Activated naive CD8-positive, alpha-beta T cell treated with anti-CD3 and anti-CD28 coated beads, Interleukin-2, amount 50 U/mL, for 24 hours (primary cell): ENCODE data around the gene ADORA2B.

Experiments used
- ATAC-seq: fragments of 150-1000 bp; cut with Tn5 transposase; one replicate; pipeline ENCODE4 v1.10.0; 2021
- DNase-seq: peaks from one replicate; pipeline ENCODE4 v3.0.0; 2021
- H3K27ac Mint-ChIP-seq: one replicate; pipeline ENCODE4 v1.8.0; 2021; ENCODE audit warnings: mild to moderate bottlenecking, mixed read lengths
- H3K27me3 Mint-ChIP-seq: one replicate; pipeline ENCODE4 v1.8.0; 2021; ENCODE audit warnings: mixed read lengths
- H3K36me3 Mint-ChIP-seq: one replicate; pipeline ENCODE4 v1.8.0; 2021; ENCODE audit warnings: low read depth, mixed read lengths
- H3K4me1 Mint-ChIP-seq: one replicate; pipeline ENCODE4 v1.8.0; 2021; ENCODE audit warnings: mixed read lengths
- H3K4me3 Mint-ChIP-seq: one replicate; pipeline ENCODE4 v1.8.0; 2021; ENCODE audit warnings: mild to moderate bottlenecking, moderate library complexity, mixed read lengths
- H3K9me3 Mint-ChIP-seq: one replicate; pipeline ENCODE4 v1.8.0; 2021; ENCODE audit warnings: mixed read lengths

Gene ADORA2B

GRCh38 chr17:15955793-15956541 lies 11.0 kb downstream of the ADORA2B start:
- peaks cover 40% of the 10 kb centered on the region for H3K4me1 Mint-ChIP-seq
- H3K9me3 Mint-ChIP-seq, result no peaks in the 10 kb centered on the region
- ATAC-seq (no peak), DNase-seq (no peak)
- no peak overlapping the region for H3K27ac Mint-ChIP-seq
- H3K27me3 Mint-ChIP-seq, result peaks cover 25% of the 10 kb centered on the region
- H3K4me3 Mint-ChIP-seq, result no peak overlapping the region
- no peaks in the 10 kb centered on the region for H3K36me3 Mint-ChIP-seq

- DNase-seq, result peak; percentile 26
- Mint-ChIP-seq H3K36me3 (no peaks in the 10 kb centered on the region), H3K4me1 (peaks cover 46% of the 10 kb centered on the region), H3K27ac (peak overlapping the region; percentile 39), H3K9me3 (no peaks in the 10 kb centered on the region), H3K27me3 (peaks cover 29% of the 10 kb centered on the region), H3K4me3 (no peak overlapping the region)
- ATAC-seq, result peak; percentile 58
These were observed 12.3 kb downstream of the ADORA2B start for GRCh38 chr17:15957206-15957605.

GRCh38 chr17:15957608-15958307 lies 12.8 kb downstream of the ADORA2B start:
- ATAC-seq (no peak), DNase-seq (no peak)
- Mint-ChIP-seq H3K27me3 (peaks cover 29% of the 10 kb centered on the region), H3K36me3 (no peaks in the 10 kb centered on the region), H3K4me3 (no peak overlapping the region), H3K9me3 (no peaks in the 10 kb centered on the region), H3K4me1 (peaks cover 46% of the 10 kb centered on the region), H3K27ac (peak overlapping the region; percentile 39)

- H3K27ac Mint-ChIP-seq, result peak overlapping the region; percentile 70
- H3K4me3 Mint-ChIP-seq, result peak overlapping the region; percentile 15
- no peaks in the 10 kb centered on the region for H3K9me3 Mint-ChIP-seq
- ATAC-seq, result no peak
- no peak for DNase-seq
- peaks cover 49% of the 10 kb centered on the region for H3K4me1 Mint-ChIP-seq
- H3K27me3 Mint-ChIP-seq, result peaks cover 29% of the 10 kb centered on the region
- H3K36me3 Mint-ChIP-seq, result no peaks in the 10 kb centered on the region
These were observed 13.5 kb downstream of the ADORA2B start for GRCh38 chr17:15958484-15958854.

GRCh38 chr17:15963670-15964110 lies 18.8 kb downstream of the ADORA2B start:
- DNase-seq (no peak), ATAC-seq (no peak)
- Mint-ChIP-seq H3K27me3 (peaks cover 8% of the 10 kb centered on the region), H3K27ac (no peak overlapping the region), H3K36me3 (no peaks in the 10 kb centered on the region), H3K4me1 (peaks cover 30% of the 10 kb centered on the region), H3K4me3 (no peak overlapping the region), H3K9me3 (no peaks in the 10 kb centered on the region)

GRCh38 chr17:15965528-15965927 lies 20.6 kb downstream of the ADORA2B start:
- Mint-ChIP-seq H3K9me3 (no peaks in the 10 kb centered on the region), H3K36me3 (no peaks in the 10 kb centered on the region), H3K4me1 (peaks cover 16% of the 10 kb centered on the region), H3K4me3 (no peak overlapping the region), H3K27me3 (peaks cover 9% of the 10 kb centered on the region), H3K27ac (no peak overlapping the region)
- ATAC-seq (no peak), DNase-seq (no peak)

GRCh38 chr17:15966183-15966878 lies 21.4 kb downstream of the ADORA2B start:
- ATAC-seq (no peak), DNase-seq (no peak)
- Mint-ChIP-seq H3K27ac (no peak overlapping the region), H3K27me3 (peaks cover 9% of the 10 kb centered on the region), H3K36me3 (no peaks in the 10 kb centered on the region), H3K4me3 (no peak overlapping the region), H3K9me3 (no peaks in the 10 kb centered on the region), H3K4me1 (peaks cover 13% of the 10 kb centered on the region)

- peaks cover 5% of the 10 kb centered on the region for H3K27me3 Mint-ChIP-seq
- no peak overlapping the region for H3K4me3 Mint-ChIP-seq
- peaks cover 10% of the 10 kb centered on the region for H3K4me1 Mint-ChIP-seq
- no peak for DNase-seq
- no peak for ATAC-seq
- no peaks in the 10 kb centered on the region for H3K36me3 Mint-ChIP-seq
- no peak overlapping the region for H3K27ac Mint-ChIP-seq
- no peaks in the 10 kb centered on the region for H3K9me3 Mint-ChIP-seq
These were observed 21.9 kb downstream of the ADORA2B start for GRCh38 chr17:15966879-15967248.

- ATAC-seq (no peak), DNase-seq (no peak)
- Mint-ChIP-seq H3K36me3 (no peaks in the 10 kb centered on the region), H3K4me1 (peaks cover 10% of the 10 kb centered on the region), H3K4me3 (no peak overlapping the region), H3K9me3 (no peaks in the 10 kb centered on the region), H3K27ac (no peak overlapping the region), H3K27me3 (peaks cover 5% of the 10 kb centered on the region)
These were observed 22.9 kb downstream of the ADORA2B start for GRCh38 chr17:15967706-15968399.

- Mint-ChIP-seq H3K4me3 (no peak overlapping the region), H3K27ac (no peak overlapping the region), H3K36me3 (no peaks in the 10 kb centered on the region), H3K9me3 (no peaks in the 10 kb centered on the region), H3K27me3 (peaks cover 5% of the 10 kb centered on the region), H3K4me1 (peaks cover 7% of the 10 kb centered on the region)
- ATAC-seq (no peak), DNase-seq (no peak)
These were observed 24.5 kb downstream of the ADORA2B start for GRCh38 chr17:15969463-15969862.

GRCh38 chr17:15970500-15970899 lies 25.6 kb downstream of the ADORA2B start:
- no peaks in the 10 kb centered on the region for H3K9me3 Mint-ChIP-seq
- DNase-seq, result no peak
- no peak for ATAC-seq
- H3K4me1 Mint-ChIP-seq, result peaks cover 7% of the 10 kb centered on the region
- H3K27ac Mint-ChIP-seq, result no peak overlapping the region
- peaks cover 4% of the 10 kb centered on the region for H3K36me3 Mint-ChIP-seq
- no peak overlapping the region for H3K4me3 Mint-ChIP-seq
- H3K27me3 Mint-ChIP-seq, result peaks cover 5% of the 10 kb centered on the region

GRCh38 chr17:15971098-15971678 lies 26.3 kb downstream of the ADORA2B start:
- no peak for DNase-seq
- Mint-ChIP-seq H3K4me3 (no peak overlapping the region), H3K4me1 (peaks cover 7% of the 10 kb centered on the region), H3K27me3 (peaks cover 5% of the 10 kb centered on the region), H3K9me3 (no peaks in the 10 kb centered on the region), H3K36me3 (peaks cover 4% of the 10 kb centered on the region), H3K27ac (no peak overlapping the region)
- no peak for ATAC-seq

GRCh38 chr17:15971882-15972281 lies 27.0 kb downstream of the ADORA2B start:
- peak overlapping the region; percentile 28 for H3K27ac Mint-ChIP-seq
- H3K4me3 Mint-ChIP-seq, result no peak overlapping the region
- no peak for DNase-seq
- peaks cover 3% of the 10 kb centered on the region for H3K4me1 Mint-ChIP-seq
- peaks cover 3% of the 10 kb centered on the region for H3K27me3 Mint-ChIP-seq
- H3K9me3 Mint-ChIP-seq, result no peaks in the 10 kb centered on the region
- peaks cover 7% of the 10 kb centered on the region for H3K36me3 Mint-ChIP-seq
- no peak for ATAC-seq

- H3K27me3 Mint-ChIP-seq, result peaks cover 3% of the 10 kb centered on the region
These were observed 27.6 kb downstream of the ADORA2B start for GRCh38 chr17:15972497-15972951.

More at GRCh38 chr17:15972497-15972951, 27.6 kb downstream of the ADORA2B start:
- ATAC-seq (no peak), DNase-seq (no peak)
- peaks cover 3% of the 10 kb centered on the region for H3K4me1 Mint-ChIP-seq
- H3K4me3 Mint-ChIP-seq, result no peak overlapping the region
- H3K9me3 Mint-ChIP-seq, result no peaks in the 10 kb centered on the region
- H3K27ac Mint-ChIP-seq, result no peak overlapping the region
- H3K36me3 Mint-ChIP-seq, result peaks cover 11% of the 10 kb centered on the region
